Chondrocyte (in vitro differentiated cells): Measurements from ENCODE around the gene PRRC2A. TPM values are rescaled to one million over a fixed set of nuclear protein-coding genes. Genes with fewer than 3 reads are reported as not detected.

ENCODE experiments used
- DNase-seq: peaks from one replicate; pipeline ENCODE4 v3.0.0; 2021; ENCODE audit warnings: mixed read lengths, low spot score
- H3K27ac Mint-ChIP-seq: one replicate; pipeline ENCODE4 v1.8.0; 2021; ENCODE audit warnings: mild to moderate bottlenecking, moderate library complexity, mixed read lengths; ENCODE audit not compliant: unreplicated experiment
- H3K27me3 Mint-ChIP-seq: 2 replicates; pipeline ENCODE4 v1.8.0; 2021; ENCODE audit warnings: low read depth, mixed read lengths
- H3K36me3 Mint-ChIP-seq: 2 replicates; pipeline ENCODE4 v1.8.0; 2021; ENCODE audit warnings: low read depth, mixed read lengths
- H3K4me1 Mint-ChIP-seq: 2 replicates; pipeline ENCODE4 v1.8.0; 2021; ENCODE audit warnings: low read depth, mild to moderate bottlenecking, mixed read lengths
- H3K4me3 Mint-ChIP-seq: one replicate; pipeline ENCODE4 v1.8.0; 2021; ENCODE audit warnings: mild to moderate bottlenecking, moderate library complexity, mixed read lengths; ENCODE audit not compliant: unreplicated experiment
- H3K9me3 Mint-ChIP-seq: 2 replicates; pipeline ENCODE4 v1.8.0; 2021; ENCODE audit warnings: low read depth, mixed read lengths
- CTCF ChIP-seq: fragments of 200-600 bp; sonication (generic); IDR thresholded peaks from 2 replicates; pipeline ENCODE4 v1.5.0; 2021; ENCODE audit warnings: antibody characterized with exemption, mild to moderate bottlenecking, moderate library complexity
- total RNA-seq: library from RNA; stranded (reverse); gene quantifications from 3 replicates; pipeline ENCODE4 v1.2.1, GENCODE V29; 2021

Gene PRRC2A
- total RNA-seq, 1 donor from 2014 or later, result 156 TPM

DNA sequence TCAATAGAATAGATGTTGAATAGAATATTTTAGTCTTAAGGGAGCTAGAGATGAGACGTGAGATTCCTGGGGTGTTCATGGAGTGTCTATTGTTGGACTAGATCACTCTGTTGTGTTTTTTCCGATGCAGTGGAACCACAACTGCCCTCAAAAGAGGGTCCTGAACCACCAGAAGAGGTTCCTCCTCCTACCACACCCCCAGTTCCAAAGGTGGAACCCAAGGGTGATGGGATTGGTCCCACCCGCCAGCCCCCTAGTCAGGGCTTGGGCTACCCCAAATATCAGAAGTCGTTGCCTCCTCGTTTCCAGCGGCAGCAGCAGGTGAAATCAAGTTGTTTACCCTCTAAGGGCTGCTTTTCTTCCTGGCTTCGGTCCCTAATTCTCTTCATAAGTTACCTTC lies 8.5 kb downstream of the PRRC2A start:
- TF ChIP-seq CTCF, result no peak
- Mint-ChIP-seq H3K4me3 (no peak overlapping the region), H3K9me3 (no peaks in the 10 kb centered on the region), H3K27ac (peak overlapping the region; percentile 83), H3K27me3 (no peaks in the 10 kb centered on the region), H3K4me1 (no peaks in the 10 kb centered on the region), H3K36me3 (peaks cover 57% of the 10 kb centered on the region)
- DNase-seq, result no peak

DNA sequence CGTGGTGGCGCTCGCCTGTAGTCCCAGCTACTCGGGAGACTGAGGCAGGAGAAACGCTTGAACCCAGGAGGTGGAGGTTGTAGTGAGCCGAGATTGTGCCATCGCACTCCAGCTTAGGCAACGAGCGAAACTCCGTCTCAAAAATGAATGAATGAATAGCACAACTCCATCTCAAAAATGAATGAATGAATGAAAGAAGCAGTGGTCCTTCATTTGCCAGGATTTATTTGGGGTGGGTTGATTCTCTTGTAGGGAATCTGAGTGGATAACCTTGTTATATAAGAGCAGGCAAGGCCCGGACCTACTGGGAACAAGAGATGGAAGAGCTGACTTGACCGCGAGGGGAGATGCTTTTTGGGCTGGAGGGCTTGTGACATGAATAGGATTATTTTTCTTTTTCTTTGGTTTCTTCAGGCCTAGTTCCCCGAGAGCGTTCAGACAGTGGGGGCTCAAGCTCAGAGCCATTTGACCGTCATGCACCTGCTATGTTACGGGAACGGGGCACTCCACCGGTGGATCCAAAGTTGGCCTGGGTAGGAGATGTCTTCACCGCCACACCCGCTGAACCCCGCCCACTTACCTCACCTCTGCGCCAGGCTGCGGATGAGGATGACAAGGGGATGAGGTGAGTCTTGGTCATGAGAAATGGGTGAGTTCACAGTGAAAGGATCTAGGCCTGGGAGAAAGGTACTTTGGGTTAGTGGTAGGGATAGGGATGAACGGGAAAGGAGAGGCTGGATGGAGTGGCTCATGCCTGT lies 9.8 kb downstream of the PRRC2A start:
- no peak for DNase-seq
- H3K27ac Mint-ChIP-seq, result no peak overlapping the region

GRCh38 chr6:31631209-31631608 lies 10.7 kb downstream of the PRRC2A start:
- TF ChIP-seq CTCF, result no peak
- Mint-ChIP-seq H3K27ac (peak overlapping the region; percentile 60), H3K9me3 (no peaks in the 10 kb centered on the region), H3K4me3 (no peak overlapping the region), H3K36me3 (peaks cover 52% of the 10 kb centered on the region), H3K27me3 (no peaks in the 10 kb centered on the region), H3K4me1 (no peaks in the 10 kb centered on the region)
- no peak for DNase-seq

More for the DNA sequence above, 9.8 kb downstream of the PRRC2A start:
- Mint-ChIP-seq H3K36me3 (peaks cover 54% of the 10 kb centered on the region), H3K4me1 (no peaks in the 10 kb centered on the region), H3K27me3 (no peaks in the 10 kb centered on the region), H3K4me3 (no peak overlapping the region), H3K9me3 (no peaks in the 10 kb centered on the region)
- no peak for TF ChIP-seq CTCF

- Mint-ChIP-seq H3K27ac (peak overlapping the region; percentile 36), H3K4me1 (no peaks in the 10 kb centered on the region), H3K27me3 (no peaks in the 10 kb centered on the region), H3K9me3 (no peaks in the 10 kb centered on the region), H3K36me3 (peaks cover 51% of the 10 kb centered on the region), H3K4me3 (no peak overlapping the region)
- DNase-seq, result no peak
- no peak for TF ChIP-seq CTCF
These were observed 11.3 kb downstream of the PRRC2A start for GRCh38 chr6:31631681-31632278.

DNA sequence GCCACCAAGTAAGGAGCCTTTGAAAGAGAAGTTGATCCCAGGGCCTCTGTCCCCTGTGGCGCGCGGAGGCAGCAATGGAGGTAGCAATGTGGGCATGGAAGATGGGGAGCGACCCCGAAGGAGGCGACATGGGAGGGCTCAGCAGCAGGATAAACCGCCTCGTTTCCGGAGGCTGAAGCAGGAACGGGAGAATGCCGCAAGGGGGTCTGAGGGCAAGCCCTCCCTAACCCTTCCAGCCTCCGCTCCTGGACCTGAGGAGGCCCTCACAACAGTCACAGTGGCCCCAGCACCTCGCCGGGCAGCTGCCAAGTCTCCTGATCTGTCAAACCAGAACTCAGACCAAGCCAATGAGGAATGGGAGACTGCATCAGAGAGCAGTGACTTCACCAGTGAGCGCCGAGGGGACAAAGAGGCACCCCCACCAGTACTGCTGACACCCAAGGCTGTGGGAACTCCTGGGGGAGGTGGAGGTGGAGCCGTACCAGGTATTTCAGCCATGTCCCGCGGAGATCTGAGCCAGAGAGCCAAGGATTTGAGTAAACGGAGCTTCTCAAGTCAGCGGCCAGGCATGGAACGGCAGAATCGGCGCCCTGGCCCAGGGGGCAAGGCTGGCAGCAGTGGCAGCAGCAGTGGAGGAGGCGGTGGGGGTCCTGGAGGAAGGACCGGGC lies 11.9 kb downstream of the PRRC2A start:
- H3K4me3 Mint-ChIP-seq, result no peak overlapping the region
- no peaks in the 10 kb centered on the region for H3K9me3 Mint-ChIP-seq
- peaks cover 53% of the 10 kb centered on the region for H3K36me3 Mint-ChIP-seq
- no peak for DNase-seq
- H3K4me1 Mint-ChIP-seq, result no peaks in the 10 kb centered on the region
- H3K27ac Mint-ChIP-seq, result peak overlapping the region; percentile 36
- TF ChIP-seq CTCF, result no peak
- H3K27me3 Mint-ChIP-seq, result no peaks in the 10 kb centered on the region
